ENCODE measurements around the gene MRPL43. TPM values are rescaled to one million over a fixed set of nuclear protein-coding genes. Genes with fewer than 3 reads are reported as not detected.
"Not testable (repeated sequence)": the region's sequence is repeated elsewhere in the genome, so short reads cannot be mapped to it uniquely, and the experiment has no call there.

MRPL43 gene
- total RNA-seq, 1 experiment from 2014 or later: 91.6 TPM

DNA sequence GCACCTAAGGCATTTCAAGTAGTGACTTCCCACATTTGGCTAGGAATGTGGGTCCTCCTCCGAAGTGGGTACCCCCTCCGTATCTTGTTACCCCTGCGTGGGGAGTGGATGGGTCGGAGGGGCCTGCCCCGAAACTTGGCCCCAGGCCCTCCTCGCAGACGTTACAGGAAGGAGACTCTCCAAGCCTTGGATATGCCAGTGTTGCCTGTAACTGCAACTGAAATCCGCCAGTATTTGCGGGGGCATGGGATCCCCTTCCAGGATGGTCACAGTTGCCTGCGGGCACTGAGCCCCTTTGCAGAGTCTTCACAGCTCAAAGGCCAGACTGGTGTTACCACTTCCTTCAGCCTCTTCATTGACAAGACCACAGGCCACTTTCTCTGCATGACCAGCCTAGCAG, 869 bp upstream of the MRPL43 start:
- no peak for DNase-seq (ENCODE audit: low spot score)
- in situ Hi-C loops (cut with HindIII; ENCODE audit: low sequenced_read_pairs): no loop called here

- DNase-seq (ENCODE audit: low spot score): no peak
- in situ Hi-C loops (cut with HindIII; ENCODE audit: low sequenced_read_pairs): no loop called here
Measured at GRCh38 chr10:100987685-100988049, 370 bp upstream of the MRPL43 start.

DNA sequence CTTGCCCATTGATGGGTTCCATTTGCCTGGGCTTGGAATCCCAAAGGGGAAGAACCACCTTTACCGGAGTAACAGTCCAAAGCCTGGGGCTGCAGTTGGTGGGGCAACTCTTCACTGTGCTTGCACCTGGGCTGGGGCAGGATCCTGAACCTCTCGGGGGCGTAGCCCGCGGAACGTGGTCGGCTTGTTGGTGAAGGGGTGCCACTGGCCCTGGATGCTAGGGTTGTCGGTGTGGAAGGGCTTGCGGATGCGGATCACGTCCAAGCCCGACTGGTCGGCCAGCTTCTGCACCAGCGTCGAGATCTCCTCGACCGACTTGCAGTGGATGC, 710 bp downstream of the MRPL43 start:
- in situ Hi-C loops (cut with HindIII; ENCODE audit: low sequenced_read_pairs): no loop called here
- DNase-seq (ENCODE audit: low spot score): no peak

- in situ Hi-C loops (cut with HindIII; ENCODE audit: low sequenced_read_pairs): no loop called here
- no peak for DNase-seq (ENCODE audit: low spot score)
Measured at GRCh38 chr10:100985336-100985735, 2.0 kb downstream of the MRPL43 start.

DNA sequence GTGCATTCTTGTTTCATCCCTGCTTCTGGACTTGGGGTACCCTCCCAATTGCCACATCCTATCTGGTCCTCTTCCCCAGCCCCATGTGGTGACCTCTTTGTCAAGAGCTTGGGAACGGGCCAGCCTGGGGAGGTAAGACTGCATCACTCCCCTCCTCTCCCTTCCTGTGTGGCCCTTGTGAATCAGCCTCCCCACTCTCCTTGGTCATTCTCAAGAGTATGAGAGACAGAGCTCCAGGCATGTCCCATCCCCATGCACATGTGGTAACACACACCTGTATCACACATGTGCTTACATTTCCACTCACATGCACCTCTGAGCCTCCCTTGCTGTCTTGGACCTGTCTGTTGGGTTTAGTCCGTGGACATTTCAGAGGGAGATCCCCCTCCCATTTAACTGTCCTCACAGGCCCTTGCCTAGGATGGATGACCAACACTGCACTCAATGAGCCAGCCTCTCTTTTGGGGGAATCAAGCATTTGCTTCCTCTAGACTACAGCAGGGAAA, 2.6 kb downstream of the MRPL43 start:
- DNase-seq (ENCODE audit: low spot score): no peak
- in situ Hi-C loops (cut with HindIII; ENCODE audit: low sequenced_read_pairs): no loop called here

DNA sequence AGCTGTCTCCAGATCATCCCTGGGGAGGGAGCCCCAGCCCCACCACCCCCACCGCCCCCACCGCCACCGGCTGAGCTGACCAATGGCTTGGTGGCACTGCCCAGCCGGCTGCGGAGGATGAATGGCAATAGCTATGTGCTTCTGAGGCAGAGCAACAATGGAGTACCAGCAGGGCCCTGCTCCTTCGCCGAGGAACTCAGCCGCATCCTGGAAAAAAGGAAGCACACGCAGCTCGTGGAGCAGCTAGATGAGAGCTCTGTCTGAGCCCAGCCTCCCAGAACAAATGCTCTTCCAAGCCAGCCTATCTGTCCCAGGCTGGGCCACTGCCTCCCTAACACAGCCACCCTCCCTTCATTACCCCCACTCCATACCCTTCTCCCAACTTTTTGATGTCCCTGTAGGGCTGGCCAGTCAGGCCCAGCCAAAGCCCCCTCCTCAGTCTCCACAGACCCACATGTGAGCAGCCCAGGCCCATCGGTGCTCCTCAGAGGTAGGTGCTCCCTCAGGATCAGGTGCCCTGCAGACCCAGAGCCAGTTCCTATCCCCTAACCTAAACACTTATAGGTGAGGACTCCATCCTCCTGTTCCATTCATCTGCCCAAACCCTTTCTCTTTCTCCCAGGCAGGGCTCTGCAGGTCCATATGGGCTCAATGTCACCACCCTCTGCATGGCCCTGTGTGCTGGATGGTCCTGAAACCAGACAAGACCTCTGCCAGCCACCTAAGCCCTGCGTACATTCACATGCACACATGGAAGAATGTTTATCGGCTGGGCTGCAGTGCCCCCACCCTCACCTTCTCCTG, 3.2 kb downstream of the MRPL43 start:
- in situ Hi-C loops (cut with HindIII; ENCODE audit: low sequenced_read_pairs): no loop called here
- no peak for DNase-seq (ENCODE audit: low spot score)

DNA sequence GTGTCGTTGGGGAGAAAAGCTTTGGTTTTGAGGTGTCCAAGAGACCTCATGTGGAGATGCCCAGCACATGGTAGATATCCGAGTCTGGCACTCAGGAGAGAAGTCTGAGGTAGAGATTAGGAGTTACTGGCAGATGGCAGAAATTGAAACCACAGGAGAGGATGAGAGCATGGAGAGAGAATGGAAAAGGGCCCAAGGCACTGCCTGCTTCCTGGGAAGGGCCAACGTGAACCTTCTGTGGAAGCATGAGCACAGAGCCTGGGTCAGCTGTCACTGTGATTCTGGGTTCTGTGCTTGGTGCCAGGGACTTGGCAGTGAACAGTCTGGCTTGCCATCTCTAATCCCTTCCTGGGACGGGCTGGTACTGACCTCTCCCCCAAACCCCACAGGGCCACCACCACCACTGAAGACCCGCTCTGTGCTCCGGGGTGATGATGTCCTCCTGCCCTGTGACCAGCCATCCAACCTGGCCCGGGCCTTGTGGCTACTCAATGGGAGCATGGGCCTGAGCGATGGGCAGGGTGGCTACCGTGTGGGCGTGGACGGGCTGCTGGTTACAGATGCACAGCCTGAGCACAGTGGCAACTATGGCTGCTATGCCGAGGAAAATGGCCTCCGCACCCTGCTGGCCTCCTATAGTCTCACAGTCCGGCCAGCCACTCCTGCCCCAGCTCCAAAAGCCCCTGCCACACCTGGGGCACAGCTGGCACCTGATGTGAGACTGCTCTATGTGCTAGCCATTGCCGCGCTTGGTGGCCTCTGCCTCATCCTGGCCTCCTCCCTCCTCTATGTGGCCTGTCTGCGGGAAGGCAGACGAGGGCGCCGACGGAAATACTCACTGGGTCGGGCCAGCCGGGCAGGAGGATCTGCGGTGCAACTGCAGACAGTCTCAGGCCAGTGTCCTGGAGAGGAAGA, 4.1 kb downstream of the MRPL43 start:
- in situ Hi-C loops (cut with HindIII; ENCODE audit: low sequenced_read_pairs): no loop called here
- peak; percentile 91 for DNase-seq (ENCODE audit: low spot score)

GRCh38 chr10:100981178-100981772, 6.0 kb downstream of the MRPL43 start:
- in situ Hi-C loops (cut with HindIII; ENCODE audit: low sequenced_read_pairs): no loop called here

GRCh38 chr10:100980711-100981110, 6.6 kb downstream of the MRPL43 start:
- no peak for DNase-seq (ENCODE audit: low spot score)
- in situ Hi-C loops (cut with HindIII; ENCODE audit: low sequenced_read_pairs): no loop called here

More at GRCh38 chr10:100981178-100981772, 6.0 kb downstream of the MRPL43 start:
- DNase-seq (ENCODE audit: low spot score): no peak

DNA sequence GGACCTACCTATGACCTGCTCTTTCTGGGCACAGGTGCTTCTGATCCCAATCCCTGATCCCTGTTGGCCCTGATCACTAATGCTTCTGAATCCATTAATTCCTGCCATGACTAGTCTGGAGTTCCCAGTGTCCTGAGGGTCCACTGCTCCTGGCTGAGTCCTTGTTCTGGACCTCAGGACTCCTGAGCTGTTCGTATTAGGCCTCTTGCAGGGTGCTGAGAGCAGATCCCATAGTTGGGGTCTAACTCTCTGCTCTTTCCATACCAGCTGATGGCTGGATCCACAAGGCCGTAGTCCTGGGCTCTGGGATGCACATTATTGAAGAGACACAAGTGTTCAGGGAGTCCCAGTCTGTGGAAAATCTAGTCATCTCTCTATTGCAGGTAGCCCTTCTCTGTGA, 7.0 kb downstream of the MRPL43 start:
- in situ Hi-C loops (cut with HindIII; ENCODE audit: low sequenced_read_pairs): no loop called here
- DNase-seq (ENCODE audit: low spot score): no peak

DNA sequence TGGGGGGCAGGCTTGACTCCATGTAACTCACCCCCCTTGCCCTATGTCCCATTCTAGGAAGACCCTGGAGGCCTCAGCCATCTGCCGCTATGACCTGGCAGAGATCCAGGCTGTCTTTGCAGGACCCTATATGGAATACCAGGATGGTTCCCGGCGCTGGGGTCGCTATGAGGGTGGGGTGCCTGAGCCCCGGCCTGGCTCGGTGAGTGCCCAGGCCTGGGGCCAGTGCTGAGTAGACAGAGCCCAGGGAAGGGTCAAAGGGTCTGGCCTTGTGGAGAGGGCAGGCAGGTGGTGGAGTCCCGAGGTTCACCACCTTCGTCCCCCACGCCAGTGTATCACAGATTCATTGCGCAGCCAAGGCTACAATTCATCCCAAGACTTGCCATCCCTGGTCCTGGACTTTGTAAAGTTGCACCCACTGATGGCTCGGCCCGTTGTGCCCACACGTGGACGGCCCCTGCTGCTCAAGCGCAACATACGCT, 7.5 kb downstream of the MRPL43 start:
- in situ Hi-C loops (cut with HindIII; ENCODE audit: low sequenced_read_pairs): no loop called here
- no peak for DNase-seq (ENCODE audit: low spot score)

- DNase-seq (ENCODE audit: low spot score): no peak
- in situ Hi-C loops (cut with HindIII; ENCODE audit: low sequenced_read_pairs): no loop called here
Measured at GRCh38 chr10:100978901-100979195, 8.4 kb downstream of the MRPL43 start.

GRCh38 chr10:100978121-100978900, 9.0 kb downstream of the MRPL43 start:
- in situ Hi-C loops (cut with HindIII; ENCODE audit: low sequenced_read_pairs): no loop called here
- no peak for DNase-seq (ENCODE audit: low spot score)

GRCh38 chr10:100977436-100977835, 9.9 kb downstream of the MRPL43 start:
- in situ Hi-C loops (cut with HindIII; ENCODE audit: low sequenced_read_pairs): no loop called here

DNA sequence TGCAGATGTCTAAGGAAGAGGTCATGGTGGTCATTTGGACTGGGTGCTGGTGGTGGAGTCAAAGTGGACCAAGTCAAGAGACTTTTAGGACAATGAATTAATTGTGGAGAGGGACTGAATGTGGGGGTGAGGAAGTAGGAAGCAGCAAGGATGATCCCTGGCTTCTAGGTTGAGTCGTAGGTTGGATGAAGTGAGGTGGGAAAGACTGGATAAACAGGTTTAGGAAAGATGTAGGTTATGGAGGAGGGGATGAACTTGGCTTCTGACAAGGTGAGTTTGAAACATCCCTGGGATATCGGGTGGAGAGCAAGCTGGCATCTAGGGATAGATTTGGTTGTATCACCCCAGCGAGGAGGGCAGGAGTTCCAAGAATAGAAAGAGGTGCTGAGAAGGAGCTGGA, 10.4 kb downstream of the MRPL43 start:
- DNase-seq (ENCODE audit: low spot score): no peak
- in situ Hi-C loops (cut with HindIII; ENCODE audit: low sequenced_read_pairs): no loop called here

More at GRCh38 chr10:100977436-100977835, 9.9 kb downstream of the MRPL43 start:
- no peak for DNase-seq (ENCODE audit: low spot score)

- DNase-seq (ENCODE audit: low spot score); in situ Hi-C loops (cut with HindIII; ENCODE audit: low sequenced_read_pairs): not testable (repeated sequence)
Measured at GRCh38 chr10:100975397-100975796, 11.9 kb downstream of the MRPL43 start.

DNA sequence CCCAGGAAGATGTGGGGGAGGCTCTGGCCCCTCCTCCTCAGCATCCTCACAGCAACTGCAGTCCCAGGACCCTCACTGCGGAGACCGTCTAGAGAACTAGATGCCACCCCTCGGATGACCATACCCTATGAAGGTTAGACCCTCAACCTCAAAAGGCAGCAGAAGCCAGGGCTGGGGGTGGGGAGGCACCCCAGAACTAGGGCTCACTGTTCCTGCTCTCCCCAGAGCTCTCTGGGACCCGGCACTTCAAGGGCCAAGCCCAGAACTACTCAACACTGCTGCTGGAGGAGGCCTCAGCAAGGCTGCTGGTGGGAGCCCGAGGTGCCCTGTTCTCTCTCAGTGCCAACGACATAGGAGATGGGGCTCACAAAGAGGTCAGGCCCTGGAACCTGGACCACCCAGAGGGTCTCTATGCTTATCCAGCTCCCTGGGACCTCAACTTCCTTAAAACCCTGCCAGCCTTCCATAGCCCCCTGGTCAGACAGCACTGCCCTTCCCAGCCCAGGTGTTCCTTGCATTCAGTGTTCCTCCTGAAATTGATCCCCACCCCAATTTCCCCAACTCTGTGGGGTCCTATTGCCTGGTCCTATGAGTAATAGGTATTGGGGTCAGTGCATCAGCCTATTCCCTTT, 14.3 kb downstream of the MRPL43 start:
- in situ Hi-C loops (cut with HindIII; ENCODE audit: low sequenced_read_pairs): no loop called here
- no peak for DNase-seq (ENCODE audit: low spot score)

DNA sequence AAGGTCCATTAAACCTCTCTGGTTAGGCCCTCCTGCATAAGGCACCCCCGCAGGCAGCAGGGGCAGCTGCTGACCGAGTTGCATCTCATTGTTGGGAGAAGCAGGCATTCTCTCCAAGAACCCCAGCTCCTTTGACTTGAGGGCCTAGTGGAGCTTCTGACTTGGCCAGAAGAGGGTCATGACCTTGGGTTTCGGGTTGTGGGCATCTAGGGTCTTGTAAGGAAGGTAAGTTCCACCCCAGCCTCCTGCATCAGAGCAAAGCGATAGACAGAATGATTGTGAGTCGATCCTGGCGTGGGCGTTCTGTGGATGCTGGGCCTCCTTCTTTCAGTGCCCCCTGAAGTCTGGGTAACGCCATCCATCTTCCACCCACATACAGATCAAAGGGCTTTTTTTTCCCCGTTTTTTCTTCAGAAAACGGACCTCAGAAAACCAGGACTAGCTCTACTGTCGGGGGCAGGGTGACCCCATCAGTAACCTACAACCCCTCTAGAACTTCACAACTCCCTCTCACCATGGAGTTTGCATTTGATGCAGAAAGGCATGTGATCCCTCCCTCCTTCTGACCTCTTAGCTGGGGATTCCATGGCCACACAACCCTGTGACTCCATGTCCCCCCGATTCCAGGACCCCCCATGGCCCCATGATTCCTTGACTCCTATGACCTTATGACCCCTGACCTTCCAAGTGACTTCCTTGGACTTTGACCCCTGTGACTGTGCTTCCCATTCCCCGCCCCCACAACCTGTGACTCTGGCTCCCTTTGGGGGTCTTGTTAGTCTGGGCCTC, 15.0 kb downstream of the MRPL43 start:
- in situ Hi-C loops (cut with HindIII; ENCODE audit: low sequenced_read_pairs): no loop called here
- no peak for DNase-seq (ENCODE audit: low spot score)

Measured in G401 (cell line).